Islet precursor cell (in vitro differentiated cells): Measurements from ENCODE around the gene TECTA.
"Not testable (repeated sequence)": the region's sequence is repeated elsewhere in the genome, so short reads cannot be mapped to it uniquely, and the experiment has no call there.

Experiments
- DNase-seq: peaks from one replicate; pipeline ENCODE4 v3.0.0-alpha.2; 2018

TECTA gene

DNA sequence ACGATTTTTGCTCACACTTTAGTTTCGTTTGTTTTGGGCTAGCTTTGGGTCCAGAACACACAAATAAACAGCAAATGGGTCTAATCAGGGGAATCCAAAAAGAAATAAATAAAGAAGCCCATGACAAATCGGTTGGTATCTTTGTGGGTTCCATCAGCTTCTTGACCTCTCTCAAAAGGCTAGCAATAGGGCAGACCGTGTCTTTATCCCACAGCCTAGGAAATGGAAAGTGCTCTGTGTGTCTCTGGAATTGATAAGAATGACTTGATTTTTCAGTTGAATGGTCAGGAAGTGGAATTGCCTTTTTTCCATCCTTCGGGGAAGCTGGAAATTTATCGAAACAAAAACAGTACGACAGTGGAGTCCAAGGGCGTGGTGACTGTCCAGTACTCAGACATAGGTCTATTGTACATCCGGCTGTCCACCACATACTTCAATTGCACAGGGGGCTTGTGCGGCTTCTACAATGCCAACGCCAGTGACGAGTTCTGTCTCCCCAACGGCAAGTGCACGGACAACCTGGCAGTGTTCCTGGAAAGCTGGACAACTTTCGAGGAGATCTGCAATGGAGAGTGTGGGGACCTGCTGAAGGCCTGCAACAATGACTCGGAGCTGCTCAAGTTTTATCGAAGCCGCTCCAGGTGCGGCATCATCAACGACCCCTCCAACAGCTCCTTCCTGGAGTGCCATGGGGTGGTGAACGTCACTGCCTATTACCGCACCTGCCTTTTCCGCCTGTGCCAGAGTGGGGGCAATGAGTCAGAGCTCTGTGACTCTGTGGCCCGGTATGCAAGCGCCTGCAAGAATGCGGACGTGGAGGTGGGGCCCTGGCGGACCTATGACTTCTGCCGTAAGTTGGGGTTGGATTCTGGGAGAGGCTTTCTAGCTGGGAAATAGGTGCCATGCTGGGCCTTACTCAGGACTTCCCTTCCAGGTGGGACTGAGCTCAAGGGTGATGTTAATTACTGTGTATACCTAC is 28.6 kb downstream of the TECTA start:
- no peak for DNase-seq

DNA sequence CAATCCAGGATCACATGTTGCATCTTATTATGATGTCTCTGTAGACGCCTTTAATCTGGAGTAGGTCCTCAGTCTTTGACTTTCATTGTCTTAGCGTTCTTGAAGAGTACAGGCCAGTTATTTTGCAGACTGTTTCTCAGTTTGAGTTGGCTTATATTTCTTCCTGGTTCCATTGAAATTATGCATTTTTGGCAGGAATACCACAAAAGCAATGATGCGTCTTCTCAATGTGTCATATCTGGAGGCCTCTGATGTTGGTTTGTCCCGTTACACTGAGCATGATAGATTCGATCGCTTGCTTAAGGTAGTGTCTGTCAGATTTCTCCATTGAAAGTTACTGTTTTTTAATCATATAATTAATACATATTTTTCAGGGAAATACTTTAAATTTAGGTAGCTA is 30.6 kb downstream of the TECTA start:
- no peak for DNase-seq

DNA sequence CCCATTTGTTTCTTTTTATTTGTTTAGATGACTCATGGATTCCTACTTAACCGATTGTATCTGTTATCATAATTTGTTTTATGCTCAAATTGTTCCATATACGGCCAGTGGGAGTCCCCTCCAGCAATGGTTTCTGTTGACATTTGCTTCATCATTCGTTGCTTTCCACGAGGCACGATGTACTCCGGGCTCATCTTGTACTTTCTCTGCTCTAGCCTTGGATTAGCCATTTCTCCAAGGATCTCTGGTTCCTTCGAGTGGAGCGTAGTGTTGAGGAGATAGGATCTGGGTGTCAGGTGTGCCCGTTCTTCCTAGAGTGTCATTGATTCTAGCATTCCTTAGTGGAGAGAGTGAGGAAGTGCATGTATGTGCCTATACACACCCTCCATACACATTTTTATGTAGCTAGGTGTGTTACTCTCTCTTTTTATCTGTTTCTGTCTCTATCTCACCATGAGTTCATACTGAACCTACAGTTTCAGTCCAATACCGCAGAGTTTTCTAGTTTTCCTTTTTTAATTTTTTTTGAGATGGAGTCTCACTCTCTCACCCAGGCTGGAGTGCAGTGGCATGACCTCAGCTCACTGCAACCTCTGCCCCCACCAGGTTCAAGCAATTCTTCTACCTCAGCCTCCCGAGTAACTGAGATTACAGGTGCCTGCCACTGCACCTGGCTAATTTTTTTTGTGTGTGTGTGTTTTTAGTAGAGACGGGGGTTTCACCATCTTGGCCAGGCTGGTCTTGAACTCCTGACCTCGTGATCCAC is 31.4 kb downstream of the TECTA start:
- DNase-seq: no peak

DNA sequence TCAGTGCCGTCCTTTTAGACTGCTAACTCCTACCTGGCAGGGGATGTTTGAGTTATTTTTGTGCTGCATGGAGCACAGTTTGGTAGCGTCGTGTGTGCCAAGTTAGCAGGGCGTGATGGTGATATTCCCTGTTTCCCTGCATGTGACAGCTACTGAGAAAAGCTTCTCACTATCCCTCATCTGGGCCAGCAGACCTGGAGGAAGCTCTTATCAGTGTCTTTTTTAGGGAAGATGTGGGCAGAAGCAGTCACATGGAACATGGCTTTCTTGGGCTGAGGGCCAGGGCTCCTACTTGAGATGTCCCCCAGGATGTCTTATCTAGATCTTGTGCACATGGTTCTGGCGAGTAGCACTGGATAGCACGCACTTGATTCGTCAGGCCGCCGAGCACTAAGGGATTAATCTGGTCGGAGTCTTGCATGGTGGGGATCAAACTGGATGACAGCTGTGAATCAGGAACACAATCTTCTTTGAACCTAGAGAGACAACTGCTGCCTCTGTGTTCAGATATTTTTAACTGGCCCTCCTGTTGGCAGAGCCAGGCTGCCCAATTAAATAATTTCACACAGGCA is 33.8 kb downstream of the TECTA start:
- no peak for DNase-seq

DNA sequence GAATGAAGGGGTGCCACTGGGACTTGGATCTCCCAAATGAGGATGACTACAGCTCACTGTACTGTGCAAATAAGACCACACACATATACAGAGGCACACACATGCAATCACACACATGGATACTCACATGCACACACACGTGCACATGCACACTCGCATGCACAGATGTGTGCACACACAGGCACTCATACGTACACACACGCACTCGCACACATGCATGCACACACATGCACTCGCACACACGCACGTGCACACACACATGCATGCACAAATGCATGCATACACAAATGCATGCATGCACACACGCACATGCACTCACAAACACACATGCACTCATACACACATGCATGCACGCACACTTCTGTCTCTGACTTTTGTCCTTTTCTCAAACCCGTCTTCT is 36.0 kb downstream of the TECTA start:
- peak; percentile 12 for DNase-seq

DNA sequence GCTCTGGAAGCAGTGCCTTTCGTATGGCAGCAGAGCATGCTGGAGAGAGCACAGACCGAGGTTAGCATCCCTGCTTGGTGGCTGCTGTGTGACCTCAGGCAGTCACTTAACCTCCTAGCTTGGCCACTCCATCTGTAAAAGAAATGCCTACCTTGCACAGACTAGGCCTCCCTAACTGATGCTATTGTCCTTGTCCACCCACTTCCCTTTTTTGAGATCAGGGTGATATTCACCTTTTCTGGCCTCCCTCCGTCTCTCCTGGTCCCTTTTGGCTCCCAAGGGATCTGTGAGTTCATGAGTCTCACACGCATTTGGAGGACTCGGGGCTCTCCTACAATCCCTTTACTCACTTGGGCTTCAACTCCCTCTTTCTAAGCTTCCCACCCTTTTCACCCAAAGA is 37.2 kb downstream of the TECTA start:
- DNase-seq: peak; percentile 41

DNA sequence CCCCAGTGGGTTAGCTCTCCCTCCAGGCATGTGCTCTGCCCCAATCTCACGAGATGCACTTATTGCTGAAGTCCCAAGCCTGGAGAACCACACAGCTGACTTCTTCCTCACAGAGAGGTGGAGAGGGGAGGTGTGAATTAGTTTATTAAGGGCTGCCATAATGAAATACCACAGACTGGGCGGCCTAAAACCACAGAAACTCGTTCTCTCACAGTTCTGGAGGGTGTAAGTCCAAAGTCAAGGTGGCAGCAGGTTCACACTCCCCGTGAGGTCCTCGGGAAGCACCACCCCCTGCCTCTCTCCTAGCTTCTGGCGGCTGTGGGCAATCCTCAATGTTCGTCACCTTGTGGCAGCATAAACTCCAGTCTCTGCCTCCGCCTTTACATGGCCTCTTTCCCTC is 39.3 kb downstream of the TECTA start:
- DNase-seq: peak; percentile 27

DNA sequence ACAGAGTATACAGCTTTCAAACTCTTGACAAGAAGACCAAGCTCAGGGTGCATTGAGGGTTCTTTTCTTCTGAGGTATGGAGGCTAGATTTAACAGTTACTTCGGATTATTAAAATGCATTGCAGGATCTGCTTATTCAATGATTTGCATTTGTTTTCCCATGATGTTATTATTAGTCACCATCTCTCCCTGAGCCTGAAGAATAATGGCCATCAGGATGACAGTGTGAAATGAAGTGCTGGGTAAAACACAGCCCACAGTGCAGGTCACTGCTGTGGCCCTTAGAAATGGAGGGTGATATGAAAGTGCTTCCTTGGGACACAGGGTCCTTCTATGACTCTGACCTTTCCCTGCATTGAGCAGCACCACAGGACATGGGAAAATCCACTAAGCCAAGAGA is 40.0 kb downstream of the TECTA start:
- DNase-seq: peak; percentile 4

DNA sequence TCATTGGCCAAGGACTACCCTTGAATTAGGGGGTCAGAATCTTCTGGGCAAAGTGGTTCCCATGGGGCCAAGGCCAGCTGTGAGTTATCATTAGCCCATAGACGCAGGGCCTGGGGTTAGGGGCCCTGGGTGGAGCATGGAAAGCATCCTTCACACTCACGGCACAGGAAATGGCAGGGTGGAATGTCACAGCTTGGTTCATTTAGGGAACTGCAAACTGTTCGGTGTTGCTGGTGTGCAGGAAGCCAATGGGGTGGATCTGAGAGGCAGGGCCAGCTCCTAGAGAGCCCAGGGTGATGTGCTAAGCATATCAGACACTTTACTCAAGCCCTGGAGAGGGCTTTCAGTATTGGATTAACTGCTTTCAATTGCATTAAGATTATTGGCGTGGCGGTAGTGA is 42.9 kb downstream of the TECTA start:
- no peak for DNase-seq

DNA sequence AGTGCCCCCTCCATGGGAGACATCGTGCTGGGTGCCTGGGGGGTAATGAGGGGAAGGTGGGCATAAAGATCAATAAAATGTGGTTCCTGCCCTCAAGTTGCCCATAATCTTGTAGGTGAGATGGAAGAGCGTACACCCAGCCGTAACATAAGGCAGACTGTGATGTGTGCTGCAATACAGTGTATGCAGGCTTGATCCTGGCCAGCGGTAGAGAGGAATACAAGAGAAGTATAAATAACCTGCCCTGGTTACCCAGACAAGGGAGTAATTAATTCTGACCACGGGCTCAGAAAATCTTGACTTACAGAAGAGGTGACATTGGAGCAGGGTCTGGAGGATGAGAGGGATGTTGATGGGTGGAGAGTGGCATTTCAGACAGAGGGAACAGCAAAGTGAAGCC is 43.7 kb downstream of the TECTA start:
- no peak for DNase-seq

DNA sequence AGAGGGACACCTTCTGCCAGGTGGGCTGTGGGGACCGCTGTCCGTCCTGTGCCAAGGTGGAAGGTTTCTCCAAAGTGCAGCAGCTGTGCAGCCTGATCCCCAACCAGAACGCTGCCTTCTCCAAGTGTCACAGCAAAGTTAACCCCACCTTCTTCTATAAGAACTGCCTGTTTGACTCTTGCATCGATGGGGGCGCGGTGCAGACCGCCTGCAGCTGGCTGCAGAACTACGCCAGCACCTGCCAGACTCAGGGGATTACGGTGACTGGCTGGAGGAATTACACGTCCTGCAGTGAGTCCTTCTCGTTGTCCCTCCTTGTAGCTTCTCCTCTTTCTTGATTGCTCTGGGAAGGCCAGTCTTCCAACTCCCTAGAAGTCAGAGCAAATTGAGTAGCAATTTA is 44.8 kb downstream of the TECTA start:
- DNase-seq: no peak

DNA sequence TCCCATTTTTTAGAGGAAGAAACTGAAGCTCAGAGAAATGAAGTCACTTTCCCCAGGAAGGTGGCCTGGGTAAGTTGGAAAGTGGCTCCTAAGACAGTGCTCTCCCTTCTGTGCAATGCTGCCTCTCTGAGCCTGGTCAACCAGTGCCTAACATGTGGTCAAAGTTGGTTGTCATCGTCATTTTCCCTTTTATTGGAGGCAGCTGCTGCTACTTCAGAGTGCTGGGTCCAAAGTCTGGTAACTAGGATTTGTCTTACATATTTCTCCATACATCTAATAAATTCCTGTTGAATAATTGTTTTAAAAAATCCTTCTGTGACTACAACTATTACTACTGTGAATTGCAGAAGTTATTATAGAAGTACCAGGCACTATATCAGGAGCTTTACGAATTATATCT is 48.1 kb downstream of the TECTA start:
- DNase-seq: no peak

DNA sequence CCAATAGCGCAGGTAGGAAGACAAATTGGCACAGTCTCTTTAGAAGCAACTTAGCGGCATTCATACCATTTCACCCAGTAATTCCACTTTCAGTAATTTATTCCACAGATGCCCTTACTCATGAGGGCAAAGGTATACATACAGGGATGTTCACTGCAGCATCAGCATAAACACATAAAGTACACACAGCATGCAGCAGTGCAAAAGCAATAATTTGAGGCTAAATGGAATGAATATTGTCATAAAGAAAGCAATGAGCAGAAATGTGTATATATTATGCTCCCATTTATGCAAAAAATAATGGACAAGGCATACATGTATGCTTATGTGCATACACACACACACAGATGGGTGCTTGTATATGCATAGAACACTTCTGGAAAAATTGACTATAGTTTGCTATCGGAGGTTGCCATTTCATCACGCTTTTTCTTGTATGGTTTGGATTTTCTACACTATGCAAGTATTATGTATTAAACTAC is 50.2 kb downstream of the TECTA start:
- DNase-seq: no peak

DNA sequence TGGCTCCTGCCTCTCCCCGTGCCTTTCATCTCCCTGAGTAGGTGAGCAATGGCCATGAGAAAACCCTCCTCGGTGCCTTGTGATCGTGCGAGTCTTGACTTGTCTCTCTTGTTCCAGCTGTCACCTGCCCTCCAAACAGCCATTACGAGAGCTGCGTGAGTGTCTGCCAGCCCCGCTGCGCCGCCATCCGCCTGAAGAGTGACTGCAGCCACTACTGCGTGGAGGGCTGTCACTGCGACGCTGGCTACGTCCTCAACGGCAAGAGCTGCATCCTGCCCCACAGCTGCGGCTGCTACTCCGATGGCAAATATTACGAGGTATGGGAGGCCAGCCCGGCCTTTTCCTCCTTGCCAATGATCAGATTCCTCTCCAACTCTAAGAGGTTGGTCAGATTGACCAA is 51.7 kb downstream of the TECTA start:
- DNase-seq: no peak

DNA sequence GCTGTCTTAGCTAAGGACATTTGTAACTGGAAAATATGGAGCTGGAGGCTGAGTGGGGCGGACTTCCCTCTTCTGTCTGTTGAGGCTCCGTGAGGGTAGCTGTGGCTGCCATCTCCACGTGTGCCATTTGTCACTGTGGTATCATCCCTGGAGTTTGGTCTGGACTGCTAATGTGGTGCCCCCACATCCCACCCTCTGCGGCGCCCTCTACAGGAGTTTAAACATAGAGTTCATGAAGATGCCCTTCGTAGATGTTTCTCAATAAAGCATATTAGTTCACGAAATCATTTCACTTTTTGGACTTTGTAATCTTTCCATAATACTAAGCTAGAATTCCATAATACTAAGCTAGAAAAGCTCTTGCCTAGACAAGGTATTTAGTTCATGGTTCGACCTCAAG is 52.4 kb downstream of the TECTA start:
- no peak for DNase-seq

DNA sequence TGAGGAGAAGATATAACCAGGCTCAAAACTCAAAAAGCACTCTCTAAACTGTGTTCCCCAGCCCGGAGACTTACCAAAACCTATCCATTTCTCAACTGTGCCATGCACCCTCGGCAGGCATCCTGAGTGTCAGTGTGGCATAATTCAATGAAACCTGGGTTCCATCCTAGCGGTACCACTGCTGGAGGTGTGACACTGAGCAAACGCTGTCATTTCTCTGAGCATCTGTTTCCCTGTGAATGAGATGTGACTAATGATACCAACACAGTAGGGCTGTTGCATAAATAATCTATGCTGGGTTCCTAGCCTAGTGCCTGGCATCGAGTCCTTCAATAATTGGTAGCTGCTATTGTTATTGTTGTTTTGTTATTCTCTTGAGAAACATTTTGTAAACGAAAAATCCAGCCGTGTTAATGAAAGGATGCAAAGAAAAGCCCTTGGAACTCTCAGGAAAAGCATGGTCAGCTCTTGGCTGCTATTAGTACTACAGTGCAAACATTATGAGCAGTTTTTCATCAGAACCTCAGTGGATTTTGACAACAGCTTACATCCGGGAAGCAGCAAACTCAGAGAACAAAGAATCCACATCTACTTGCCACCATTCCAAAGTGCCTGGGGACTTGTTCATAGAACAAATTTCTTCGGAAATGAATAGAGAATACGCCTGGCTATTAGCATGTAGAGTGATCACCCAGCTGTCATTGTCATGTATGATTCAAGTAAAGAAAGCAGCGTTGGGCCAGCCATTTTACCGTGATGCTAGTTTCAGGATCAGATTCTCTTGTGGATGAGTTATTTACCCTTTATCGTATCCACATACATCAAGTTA is 53.7 kb downstream of the TECTA start:
- no peak for DNase-seq

DNA sequence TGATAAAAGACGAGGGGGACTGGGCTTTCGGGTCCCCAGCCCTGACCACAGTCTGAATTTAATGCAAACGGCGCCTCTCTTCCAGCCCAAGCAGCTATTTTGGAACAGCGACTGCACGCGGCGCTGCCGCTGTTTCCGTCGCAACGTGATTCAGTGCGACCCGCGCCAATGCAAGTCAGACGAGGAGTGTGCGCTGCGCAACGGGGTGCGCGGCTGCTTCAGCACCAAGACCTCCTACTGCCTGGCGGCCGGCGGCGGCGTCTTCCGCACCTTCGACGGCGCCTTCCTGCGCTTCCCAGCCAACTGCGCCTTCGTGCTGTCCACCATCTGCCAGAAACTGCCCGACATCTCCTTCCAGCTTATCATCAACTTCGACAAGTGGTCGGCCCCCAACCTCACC is 56.7 kb downstream of the TECTA start:
- no peak for DNase-seq

DNA sequence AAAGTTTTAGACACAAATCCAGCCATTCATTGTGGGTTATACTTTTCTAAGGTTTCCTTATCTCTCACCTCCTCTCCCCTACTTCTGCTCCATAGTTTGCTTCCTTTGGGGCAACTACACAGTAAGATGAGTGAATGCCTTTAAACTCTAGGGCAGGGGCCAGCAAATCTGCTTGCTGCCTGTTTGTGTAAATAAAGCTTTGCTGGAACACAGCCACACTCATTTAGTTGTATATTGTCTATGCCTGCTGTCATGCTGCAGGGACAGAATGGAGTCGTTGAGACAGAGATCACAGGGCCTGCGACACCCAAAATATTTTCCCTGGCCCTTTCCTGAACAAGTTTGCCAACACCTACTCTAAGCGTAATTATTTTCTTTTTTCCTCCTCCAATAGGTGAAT is 58.7 kb downstream of the TECTA start:
- DNase-seq: no peak

DNA sequence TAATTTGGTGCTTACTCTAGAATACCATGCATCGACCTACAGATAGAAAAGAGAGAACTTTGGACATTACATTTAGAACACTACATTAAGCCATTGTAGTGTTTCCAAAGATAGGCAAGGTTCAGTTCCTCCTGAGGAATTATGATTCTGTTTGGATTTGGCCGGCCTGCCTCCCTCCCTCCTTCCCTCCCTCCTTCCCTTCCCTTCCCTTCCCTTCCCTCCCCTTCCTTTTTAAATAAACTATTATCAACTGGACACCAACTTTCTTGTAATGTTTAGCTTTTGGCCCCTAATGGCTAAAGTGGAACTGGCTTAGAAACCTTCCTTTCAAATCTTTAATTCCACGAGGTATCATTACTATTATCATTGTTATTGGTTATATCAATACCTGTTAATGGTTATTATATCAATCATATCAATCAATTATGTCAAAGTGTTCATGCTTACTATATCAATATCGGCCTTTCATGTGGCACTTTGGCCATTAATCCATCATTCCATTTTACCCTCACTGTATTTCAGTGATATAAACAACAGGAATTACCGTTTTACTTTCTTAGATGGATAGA is 60.4 kb downstream of the TECTA start:
- DNase-seq: no peak

DNA sequence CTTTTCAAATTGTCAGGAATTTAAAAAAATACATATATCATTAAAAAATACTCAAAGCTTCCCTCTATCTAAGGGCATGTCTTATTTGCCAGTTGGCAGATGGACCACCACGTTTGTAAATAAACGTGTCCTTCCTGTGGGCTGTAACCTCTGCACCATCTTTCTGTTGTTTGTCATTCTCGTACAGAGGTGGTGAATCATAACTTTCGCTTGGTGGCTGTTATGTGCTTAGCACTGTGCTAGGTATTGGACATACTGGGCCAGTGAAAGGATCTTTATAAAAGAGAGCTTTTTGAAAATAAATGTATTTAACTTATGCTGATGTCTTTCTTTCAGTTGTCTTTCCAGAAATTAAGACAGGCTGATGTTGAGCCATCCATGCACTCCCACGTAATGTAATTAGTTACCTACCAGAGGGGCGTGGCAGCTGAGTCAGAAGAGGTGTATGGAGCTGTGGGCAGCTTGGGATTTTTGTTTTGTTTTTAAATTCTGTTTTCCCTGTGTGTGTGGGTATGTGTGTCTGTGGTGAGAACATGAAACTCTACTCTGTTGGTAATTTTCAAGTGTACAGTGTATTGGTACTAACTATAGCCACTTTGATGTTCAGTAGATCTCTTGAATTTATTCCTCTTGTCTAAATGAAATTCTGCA is 62.7 kb downstream of the TECTA start:
- no peak for DNase-seq

DNA sequence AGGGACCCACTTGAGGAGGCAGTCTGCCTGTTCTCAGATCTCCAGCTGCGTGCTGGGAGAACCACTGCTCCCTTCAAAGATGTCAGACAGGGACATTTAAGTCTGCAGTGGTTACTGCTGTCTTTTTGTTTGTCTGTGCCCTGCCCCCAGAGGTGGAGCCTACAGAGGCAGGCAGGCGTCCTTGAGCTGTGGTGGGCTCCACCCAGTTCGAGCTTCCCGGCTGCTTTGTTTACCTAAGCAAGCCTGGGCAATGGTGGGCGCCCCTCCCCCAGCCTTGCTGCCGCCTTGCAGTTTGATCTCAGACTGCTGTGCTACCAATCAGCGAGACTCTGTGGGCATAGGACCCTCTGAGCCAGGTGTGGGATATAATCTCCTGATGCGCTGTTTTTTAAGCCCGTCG is 76.6 kb downstream of the TECTA start:
- not testable (repeated sequence) for DNase-seq

DNA sequence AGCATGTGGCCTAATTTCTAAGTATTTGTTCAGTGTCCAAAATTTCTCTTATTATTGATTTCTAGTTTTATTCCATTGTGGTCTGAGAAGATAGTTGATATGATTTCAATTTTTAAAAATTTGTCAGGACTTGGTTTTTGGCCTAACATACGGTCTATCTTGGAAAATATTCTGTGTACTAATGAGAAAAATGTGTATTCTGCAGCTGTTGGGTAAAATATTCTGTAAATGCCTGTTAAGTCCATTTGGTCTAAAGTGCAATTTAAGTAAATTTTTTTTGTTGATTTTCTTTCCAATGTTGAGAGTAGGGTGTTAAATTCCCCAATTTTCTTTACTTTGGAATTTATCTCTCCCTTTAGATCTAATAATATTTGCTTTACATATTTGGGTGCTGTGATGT is 78.3 kb downstream of the TECTA start:
- no peak for DNase-seq
